A673 (cell line): ENCODE results near the gene XPO5. TPM values are rescaled to one million over a fixed set of nuclear protein-coding genes. Genes with fewer than 3 reads are reported as not detected.

Experiments used
- BruUV-seq: library from RNA; stranded (reverse); fragments of 400-500 nt; replicated peaks from 2 replicates; lab custom pipeline; 2021; lab: Mats Ljungman, UMichigan
- CTCF ChIA-PET: fragments of 300-600 bp; sonication (Branson Sonifier 250); formaldehyde crosslinking; loops from one replicate; lab custom pipeline; 2022; ENCODE audit warnings: antibody characterized with exemption; lab: Charles Lee
- POLR2A ChIA-PET: fragments of 300-600 bp; sonication (Branson Sonifier 250); formaldehyde crosslinking; loops from one replicate; lab custom pipeline; 2022; ENCODE audit warnings: antibody characterized with exemption; ENCODE audit not compliant: low non-redundant PET; lab: Charles Lee
- DNase-seq: peaks from one replicate; pipeline ENCODE4 v3.0.0-alpha.2; 2015; ENCODE audit warnings: low spot score
- H3K27ac ChIP-seq: fragments of 200-600 bp; sonication (generic); 2 replicates; pipeline ENCODE4 v1.5.1; 2016; ENCODE audit warnings: mixed run types, low read depth, mild to moderate bottlenecking, mixed read lengths, antibody characterized with exemption, low read length; ENCODE audit not compliant: poor library complexity, severe bottlenecking
- H3K27me3 ChIP-seq: fragments of 200-600 bp; sonication (generic); replicated peaks from 2 replicates; pipeline ENCODE4 v1.6.1; 2017; ENCODE audit warnings: mixed run types, low read depth, mild to moderate bottlenecking, mixed read lengths, antibody characterized with exemption, low read length; ENCODE audit not compliant: insufficient read depth, poor library complexity
- H3K36me3 ChIP-seq: fragments of 200-600 bp; sonication (generic); 2 replicates; pipeline ENCODE4 v1.6.1; 2016; ENCODE audit warnings: mixed run types, mild to moderate bottlenecking, mixed read lengths, antibody characterized with exemption, low read length; ENCODE audit not compliant: insufficient read depth, poor library complexity, severe bottlenecking
- H3K4me1 ChIP-seq: fragments of 200-600 bp; sonication (generic); 2 replicates; pipeline ENCODE4 v1.6.1; 2017; ENCODE audit warnings: mixed run types, mild to moderate bottlenecking, mixed read lengths, antibody characterized with exemption, low read length; ENCODE audit not compliant: insufficient read depth, poor library complexity, severe bottlenecking
- H3K4me3 ChIP-seq: fragments of 200-600 bp; sonication (generic); 2 replicates; pipeline ENCODE4 v1.5.1; 2016; ENCODE audit warnings: low read depth, mixed run types, mild to moderate bottlenecking, mixed read lengths, low read length; ENCODE audit not compliant: poor library complexity, severe bottlenecking
- H3K9me3 ChIP-seq: fragments of 200-600 bp; sonication (generic); 2 replicates; pipeline ENCODE4 v1.6.1; 2016; ENCODE audit warnings: mixed run types, low read depth, mild to moderate bottlenecking, mixed read lengths, antibody characterized with exemption, low read length; ENCODE audit not compliant: poor library complexity, severe bottlenecking
- CTCF ChIP-seq: fragments of 300-800, 200-600 bp; sonication (generic); conservative IDR thresholded peaks from 2 replicates; pipeline ENCODE4 v1.5.1; 2017; ENCODE audit warnings: low read depth, mild to moderate bottlenecking, antibody characterized with exemption, low read length, moderate library complexity, mixed read lengths
- EZH2 ChIP-seq: fragments of 200-600 bp; sonication (generic); IDR thresholded peaks from 2 replicates; pipeline ENCODE4 v1.6.1; 2017; ENCODE audit warnings: borderline replicate concordance, low read depth, mild to moderate bottlenecking, mixed read lengths, antibody characterized with exemption, low read length; ENCODE audit not compliant: poor library complexity, severe bottlenecking
- intact Hi-C: fragments of 100-400 bp; cut with micrococcal nuclease; formaldehyde crosslinking; loops from one replicate; pipeline ENCODE4 v1.10.0; 2022; ENCODE audit not compliant: unreplicated experiment
- total RNA-seq: library from RNA; stranded (reverse); gene quantifications from 2 replicates; pipeline ENCODE4 v1.2.3, GENCODE V29; 2021

Gene XPO5
- total RNA-seq, 1 experiment from 2014 or later = 111 TPM

DNA sequence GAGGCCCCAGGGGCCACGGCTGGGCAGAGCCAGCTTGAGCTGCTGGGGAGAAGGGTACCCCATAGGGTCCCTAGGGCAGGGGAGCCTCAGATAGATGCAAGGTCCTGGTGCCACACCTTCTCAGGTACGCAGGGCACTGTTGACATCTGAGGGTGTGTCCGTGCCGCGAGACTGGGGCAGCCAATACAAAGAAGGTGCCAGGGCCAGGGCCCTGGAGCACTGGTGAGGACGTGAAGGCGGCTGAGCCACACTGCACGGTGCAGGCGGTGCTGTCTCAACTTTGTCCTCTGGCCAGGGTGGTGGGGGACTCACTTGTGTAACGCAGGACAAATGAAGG lies 65.0 kb downstream of the XPO5 start:
- DNase-seq = no peak
- Histone ChIP-seq H3K4me1 (peaks cover 6% of the 10 kb centered on the region), H3K27me3 (no peaks in the 10 kb centered on the region), H3K36me3 (peaks cover 43% of the 10 kb centered on the region), H3K4me3 (peak overlapping the region; percentile 78), H3K27ac (peak overlapping the region; percentile 54), H3K9me3 (no peaks in the 10 kb centered on the region)
- ChIA-PET POLR2A (no interaction called here), CTCF (no interaction called here)
- intact Hi-C loops = no loop called here
- no TSS peak for BruUV-seq
- TF ChIP-seq CTCF = no peak
- no peak for TF ChIP-seq EZH2

DNA sequence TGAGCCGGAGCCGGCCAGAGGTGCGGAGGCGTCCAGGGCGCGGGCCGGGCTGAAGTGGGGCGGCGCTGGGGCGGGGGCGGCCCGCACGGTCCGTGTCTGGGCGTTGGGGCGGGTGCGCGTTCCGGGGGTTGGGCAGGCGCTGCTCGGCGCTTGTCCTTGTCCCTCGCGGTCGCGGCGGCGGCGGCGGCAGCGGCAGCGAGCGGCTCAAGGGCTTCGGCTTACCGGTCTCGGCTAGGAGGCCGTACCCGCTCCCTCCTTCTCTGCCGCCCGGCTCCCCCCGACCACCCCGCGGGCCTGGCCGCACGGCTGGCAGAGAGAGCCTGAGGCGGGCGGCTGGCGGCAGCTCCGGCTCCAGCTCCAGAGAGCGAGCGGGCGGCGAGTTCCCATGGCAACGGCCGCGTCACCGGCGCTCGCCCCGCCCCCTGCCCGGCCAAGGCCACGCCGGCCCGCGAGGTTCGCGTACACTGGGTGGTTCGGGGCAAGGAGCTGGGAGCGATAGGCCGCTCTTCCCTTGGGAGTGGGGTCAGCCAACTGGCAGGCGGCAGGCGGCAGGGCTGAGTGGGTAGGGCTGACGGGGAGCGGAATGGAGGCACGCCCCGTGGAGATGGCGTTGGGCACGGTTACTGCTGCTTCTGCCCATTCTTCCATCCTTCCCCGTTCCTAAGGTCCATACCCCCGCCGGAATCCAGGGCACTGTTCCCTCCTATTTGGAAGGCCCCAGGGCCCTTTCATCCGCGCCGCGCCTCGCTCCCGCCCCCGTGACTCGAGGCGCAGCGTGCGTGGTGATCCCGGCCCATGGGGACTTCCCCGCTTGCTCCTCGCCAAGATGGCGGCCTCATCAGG lies 65.6 kb downstream of the XPO5 start, which contains the start of gene LRRC73:
TSS of gene LRRC73 (minus strand) at position 363 of the 843 bp plus-strand sequence. CDS start 561 bp downstream, outside the sequence.
- H3K27me3 ChIP-seq = no peaks in the 10 kb centered on the region
- intact Hi-C loops = loop anchor here (10.0 kb wide), 1 partner anchor 245 kb away; no protein-coding TSS in a partner anchor
- no peak for TF ChIP-seq CTCF
- no peak for TF ChIP-seq EZH2
- CTCF ChIA-PET = interaction anchor here (1.0 kb wide), 2 partner anchors 18 to 55 kb away, joined by 4 to 5 read pairs; partner anchors contain the start of gene DLK2
- H3K36me3 ChIP-seq = peaks cover 40% of the 10 kb centered on the region
- peaks cover under 1% of the 10 kb centered on the region for H3K4me1 ChIP-seq
- POLR2A ChIA-PET = interaction anchor here (0.6 kb wide), 1 partner anchor 337 kb away, joined by 3 read pairs; no protein-coding TSS in a partner anchor
- no TSS peak for BruUV-seq
- peak; percentile 77 for DNase-seq
- H3K9me3 ChIP-seq = no peaks in the 10 kb centered on the region
- peak within 1 kb of the TSS; percentile 54 for H3K27ac ChIP-seq
- peak within 1 kb of the TSS; percentile 78 for H3K4me3 ChIP-seq

DNA sequence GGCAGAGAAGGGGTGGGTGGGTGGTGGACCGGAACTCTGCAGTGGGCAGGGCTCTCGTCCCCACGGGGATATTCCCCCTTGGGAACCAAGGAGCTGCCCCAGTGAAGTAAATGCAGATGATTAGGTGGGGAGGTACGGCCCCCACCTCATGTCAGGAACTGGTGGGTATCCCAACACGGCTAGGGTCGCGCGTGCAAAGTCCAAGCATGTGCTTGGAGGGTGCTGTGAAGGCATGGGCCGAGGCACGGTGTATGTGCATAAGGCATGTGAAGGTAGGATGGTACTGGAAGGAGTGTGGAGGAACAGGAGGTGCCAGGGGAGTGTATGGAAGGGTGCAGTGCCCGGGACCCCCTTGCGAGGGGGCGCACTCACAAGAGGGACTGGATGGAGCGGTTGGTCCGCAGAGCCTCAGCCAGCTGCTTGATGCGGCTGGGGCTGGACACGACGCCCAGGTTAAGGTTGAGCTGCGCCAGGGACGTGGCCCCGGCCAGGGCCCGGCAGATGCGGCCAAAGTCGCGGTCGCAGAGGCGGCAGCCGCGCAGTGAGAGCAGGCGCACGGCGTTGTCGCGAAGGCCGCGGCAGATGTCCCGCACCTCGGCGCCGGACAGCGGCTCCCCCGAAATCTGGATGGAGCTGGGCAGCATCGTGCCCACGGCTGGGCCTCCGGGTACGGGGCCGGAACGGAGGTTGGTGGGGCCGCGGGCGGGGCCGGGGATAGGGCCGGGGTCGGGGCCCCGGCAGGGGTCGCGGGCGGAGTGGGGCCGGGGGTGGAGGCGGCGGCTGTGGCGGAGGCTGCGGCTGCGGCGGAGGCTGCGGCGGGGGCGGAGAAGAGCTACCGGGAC lies 66.5 kb downstream of the XPO5 start:
- no TSS peak for BruUV-seq
- H3K9me3 ChIP-seq = no peaks in the 10 kb centered on the region
- TF ChIP-seq EZH2 (no peak), CTCF (no peak)
- CTCF ChIA-PET = interaction anchor here (0.7 to 1.0 kb wide), 3 partner anchors 17 to 54 kb away, joined by 4 to 5 read pairs (median 5); partner anchors contain the start of gene DLK2
- H3K27me3 ChIP-seq = no peaks in the 10 kb centered on the region
- H3K36me3 ChIP-seq = peaks cover 37% of the 10 kb centered on the region
- H3K4me1 ChIP-seq = no peaks in the 10 kb centered on the region
- no peak overlapping the region for H3K27ac ChIP-seq
- intact Hi-C loops = loop anchor here (10.0 kb wide), 1 partner anchor 245 kb away; no protein-coding TSS in a partner anchor
- POLR2A ChIA-PET = no interaction called here
- DNase-seq = no peak
- H3K4me3 ChIP-seq = peak overlapping the region; percentile 78
